Astrocyte (in vitro differentiated cells and primary cell): ENCODE data around the gene GPC2. TPM values are rescaled to one million over a fixed set of nuclear protein-coding genes. Genes with fewer than 3 reads are reported as not detected.
"Not testable (repeated sequence)": the region's sequence is repeated elsewhere in the genome, so short reads cannot be mapped to it uniquely, and the experiment has no call there.

ENCODE experiments used
- DNase-seq: peaks from one replicate; pipeline ENCODE4 v3.0.0-alpha.2; 2010; ENCODE audit warnings: low read depth
- FAIRE-seq: peaks from 2 replicates; lab custom pipeline; 2011; peaks lifted over from hg19 to GRCh38; lab: Jason Lieb, UNC
- H2AFZ ChIP-seq: 2 replicates; pipeline ENCODE4 v1.6.0; 2012; ENCODE audit warnings: low read depth, low read length, inconsistent platforms
- H3K27ac ChIP-seq: 2 replicates; pipeline ENCODE4 v1.5.1; 2011; ENCODE audit warnings: low read depth, low read length, inconsistent platforms
- H3K27me3 ChIP-seq: 2 replicates; pipeline ENCODE4 v1.6.0; 2011; ENCODE audit warnings: low read length, inconsistent platforms; ENCODE audit not compliant: insufficient read depth
- H3K36me3 ChIP-seq: 2 replicates; pipeline ENCODE4 v1.5.1; 2011; ENCODE audit warnings: low read length, inconsistent platforms; ENCODE audit not compliant: insufficient read depth
- H3K4me1 ChIP-seq: 2 replicates; pipeline ENCODE4 v1.5.1; 2011; ENCODE audit warnings: low read length, inconsistent platforms; ENCODE audit not compliant: insufficient read depth
- H3K4me2 ChIP-seq: 2 replicates; pipeline ENCODE4 v1.6.0; 2012; ENCODE audit warnings: low read length, inconsistent platforms
- H3K4me3 ChIP-seq: 2 replicates; pipeline ENCODE4 v1.5.1; 2011; ENCODE audit warnings: low read depth, mild to moderate bottlenecking, low read length, inconsistent platforms; ENCODE audit not compliant: insufficient read depth
- H3K79me2 ChIP-seq: 2 replicates; pipeline ENCODE4 v1.6.0; 2012; ENCODE audit warnings: mild to moderate bottlenecking, low read length, inconsistent platforms; ENCODE audit not compliant: insufficient read depth
- H3K9ac ChIP-seq: 2 replicates; pipeline ENCODE4 v1.6.0; 2012; ENCODE audit warnings: mild to moderate bottlenecking, low read length, inconsistent platforms
- H3K9me3 ChIP-seq: 2 replicates; pipeline ENCODE4 v1.5.1; 2012; ENCODE audit warnings: low read depth, mild to moderate bottlenecking, low read length, inconsistent platforms; ENCODE audit not compliant: insufficient read depth
- H4K20me1 ChIP-seq: 2 replicates; pipeline ENCODE4 v1.6.0; 2012; ENCODE audit warnings: low read length, inconsistent platforms; ENCODE audit not compliant: insufficient read depth
- H3K27ac Mint-ChIP-seq: one replicate; pipeline ENCODE4 v1.8.0; 2021; ENCODE audit warnings: mild to moderate bottlenecking, mixed read lengths; ENCODE audit not compliant: unreplicated experiment
- H3K27me3 Mint-ChIP-seq: one replicate; pipeline ENCODE4 v1.8.0; 2021; ENCODE audit warnings: low read depth, mixed read lengths; ENCODE audit not compliant: unreplicated experiment
- H3K36me3 Mint-ChIP-seq: one replicate; pipeline ENCODE4 v1.8.0; 2021; ENCODE audit warnings: low read depth, mixed read lengths; ENCODE audit not compliant: unreplicated experiment
- H3K4me1 Mint-ChIP-seq: one replicate; pipeline ENCODE4 v1.8.0; 2021; ENCODE audit warnings: low read depth, mixed read lengths; ENCODE audit not compliant: unreplicated experiment
- H3K4me3 Mint-ChIP-seq: one replicate; pipeline ENCODE4 v1.8.0; 2021; ENCODE audit warnings: mild to moderate bottlenecking, moderate library complexity, mixed read lengths; ENCODE audit not compliant: unreplicated experiment
- H3K9me3 Mint-ChIP-seq: one replicate; pipeline ENCODE4 v1.8.0; 2021; ENCODE audit warnings: mild to moderate bottlenecking, mixed read lengths; ENCODE audit not compliant: unreplicated experiment
- CTCF ChIP-seq: IDR thresholded peaks from 2 replicates; pipeline ENCODE4 v1.5.1; 2011; ENCODE audit warnings: low read depth, mild to moderate bottlenecking, inconsistent platforms, low read length, moderate library complexity; ENCODE audit not compliant: insufficient read depth
- EZH2 ChIP-seq: IDR thresholded peaks from 2 replicates; pipeline ENCODE4 v1.6.1; 2012; ENCODE audit warnings: mild to moderate bottlenecking, low read length, inconsistent platforms; ENCODE audit not compliant: insufficient read depth
- total RNA-seq: library from RNA; stranded (reverse); gene quantifications from 2 replicates; pipeline ENCODE4 v1.2.1, GENCODE V29; 2021

The GPC2 gene
- total RNA-seq, 1 donor from 2014 or later = 7.6 TPM

- Mint-ChIP-seq H3K4me3 (no peak overlapping the region), H3K36me3 (peaks cover 3% of the 10 kb centered on the region), H3K4me1 (peaks cover 7% of the 10 kb centered on the region), H3K27ac (no peak overlapping the region), H3K9me3 (peaks cover 3% of the 10 kb centered on the region), H3K27me3 (peaks cover 8% of the 10 kb centered on the region)
- H3K4me2 ChIP-seq = no peak overlapping the region
- no peak overlapping the region for H3K4me3 ChIP-seq
- no peaks in the 10 kb centered on the region for H3K36me3 ChIP-seq
- FAIRE-seq (no peak), DNase-seq (peak; percentile 8)
- H4K20me1 ChIP-seq = no peaks in the 10 kb centered on the region
- H3K27ac ChIP-seq = no peak overlapping the region
- H3K9me3 ChIP-seq = no peaks in the 10 kb centered on the region
- no peaks in the 10 kb centered on the region for H3K27me3 ChIP-seq
- no peak overlapping the region for H2AFZ ChIP-seq
- no peaks in the 10 kb centered on the region for H3K4me1 ChIP-seq
- TF ChIP-seq CTCF = no peak
- no peak for TF ChIP-seq EZH2
- no peaks in the 10 kb centered on the region for H3K79me2 ChIP-seq
- H3K9ac ChIP-seq = no peak overlapping the region
Measured at GRCh38 chr7:100215895-100216294, 38.7 kb upstream of the GPC2 start.

GRCh38 chr7:100214356-100214755 is 37.2 kb upstream of the GPC2 start:
- H3K27me3 ChIP-seq, H3K9ac ChIP-seq, H3K79me2 ChIP-seq, H3K4me3 Mint-ChIP-seq, H3K4me2 ChIP-seq, H3K4me1 Mint-ChIP-seq, H3K9me3 ChIP-seq, DNase-seq, FAIRE-seq, H2AFZ ChIP-seq, H3K27ac ChIP-seq, H3K4me3 ChIP-seq, H3K4me1 ChIP-seq, H3K9me3 Mint-ChIP-seq, H4K20me1 ChIP-seq, H3K36me3 Mint-ChIP-seq, H3K36me3 ChIP-seq, H3K27ac Mint-ChIP-seq: not testable (repeated sequence)
- H3K27me3 Mint-ChIP-seq = peaks cover 10% of the 10 kb centered on the region

- H3K27ac Mint-ChIP-seq = no peak overlapping the region
- no peak for DNase-seq
- H3K27me3 Mint-ChIP-seq = peaks cover 10% of the 10 kb centered on the region
- Histone ChIP-seq H3K36me3 (no peaks in the 10 kb centered on the region), H3K4me3 (no peak overlapping the region), H3K79me2 (no peaks in the 10 kb centered on the region), H3K4me2 (no peak overlapping the region), H3K4me1 (no peaks in the 10 kb centered on the region), H3K9ac (no peak overlapping the region), H3K27ac (no peak overlapping the region), H4K20me1 (no peaks in the 10 kb centered on the region), H3K27me3 (no peaks in the 10 kb centered on the region), H3K9me3 (no peaks in the 10 kb centered on the region), H2AFZ (no peak overlapping the region)
- FAIRE-seq = no peak
- H3K9me3 Mint-ChIP-seq = peaks cover 3% of the 10 kb centered on the region
- H3K4me1 Mint-ChIP-seq = peaks cover 7% of the 10 kb centered on the region
- no peak overlapping the region for H3K4me3 Mint-ChIP-seq
- H3K36me3 Mint-ChIP-seq = no peaks in the 10 kb centered on the region
- TF ChIP-seq EZH2 = no peak
- no peak for TF ChIP-seq CTCF
Measured at GRCh38 chr7:100213672-100214071, 36.5 kb upstream of the GPC2 start.
